Measurements from ENCODE around the gene PFKL.

DNA sequence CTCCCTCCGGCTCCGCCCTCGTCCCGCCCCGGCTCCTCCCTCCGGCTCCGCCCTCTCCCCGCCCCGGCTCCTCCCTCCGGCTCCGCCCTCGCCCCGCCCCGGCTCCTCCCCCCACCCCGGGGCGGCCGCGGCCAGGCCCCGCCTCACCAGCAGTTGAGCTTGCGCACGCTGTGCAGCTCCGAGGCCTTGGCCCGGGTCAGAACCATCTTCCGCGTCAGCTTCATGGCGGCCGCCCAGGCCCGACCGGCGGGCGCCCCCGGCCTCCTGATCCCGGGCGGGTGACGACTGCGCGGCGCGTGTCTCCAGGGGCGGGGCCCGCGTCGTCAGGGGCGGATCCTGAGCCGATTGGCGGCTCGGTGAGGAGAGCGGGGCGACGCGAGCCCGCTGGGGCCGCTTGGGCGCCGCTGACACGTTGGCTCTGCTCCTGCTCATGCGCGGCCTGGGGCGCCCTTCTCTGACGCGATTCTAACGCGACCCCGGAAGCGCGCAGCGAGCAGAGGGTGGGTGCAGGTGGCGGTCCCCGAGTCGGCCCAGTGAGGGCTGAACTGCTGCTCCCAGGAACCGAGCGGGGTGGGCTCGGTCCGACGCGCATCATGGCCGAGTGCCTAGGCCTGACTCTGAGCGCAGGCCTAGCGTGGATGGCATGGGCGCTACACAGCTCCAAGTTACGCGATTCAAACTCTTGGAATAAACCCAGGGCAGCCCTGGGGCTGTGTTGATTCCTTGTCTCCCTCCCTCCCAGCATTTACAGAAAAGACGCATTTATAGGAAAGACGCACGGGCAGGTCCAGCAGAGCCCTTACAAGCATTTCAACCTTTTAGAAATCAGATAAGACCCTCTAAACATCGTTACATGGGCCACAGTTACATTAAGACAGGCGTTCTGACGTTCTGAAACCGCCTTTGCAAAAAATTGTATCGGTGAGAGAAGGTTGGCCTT is 39.4 kb downstream of the PFKL start, which contains the start of gene CFAP410:
- TF ChIP-seq SUZ12 (IDR thresholded peaks at IDR 0.05; ENCODE audit: extremely low read depth, insufficient read depth, insufficient read length) (no peak), ZNF274 (IDR thresholded peaks at IDR 0.05; ENCODE audit: low read depth, low read length) (no peak)
